H9 (cell line): Measurements from ENCODE around the gene ZG16. TPM values are rescaled to one million over a fixed set of nuclear protein-coding genes. Genes with fewer than 3 reads are reported as not detected.

ENCODE experiments used
- DNase-seq: peaks from one replicate; pipeline ENCODE4 v3.0.0-alpha.2; 2017
- H2AFZ ChIP-seq: one replicate; pipeline ENCODE4 v1.6.1; 2013; ENCODE audit warnings: mild to moderate bottlenecking, low read length, control low read depth, moderate library complexity
- H2AK5ac ChIP-seq: 2 replicates; pipeline ENCODE4 v1.6.1; 2013; ENCODE audit warnings: low read length, control low read depth, mixed read lengths; ENCODE audit not compliant: insufficient read length
- H2BK120ac ChIP-seq: one replicate; pipeline ENCODE4 v1.6.1; 2013; ENCODE audit warnings: low read depth, mild to moderate bottlenecking, low read length, control low read depth, inconsistent platforms; ENCODE audit not compliant: poor library complexity, severe bottlenecking
- H2BK12ac ChIP-seq: 2 replicates; pipeline ENCODE4 v1.6.1; 2013; ENCODE audit warnings: low read length, control low read depth, mixed read lengths, low read depth; ENCODE audit not compliant: insufficient read length
- H2BK15ac ChIP-seq: 2 replicates; pipeline ENCODE4 v1.6.1; 2013; ENCODE audit warnings: low read depth, low read length, control low read depth
- H2BK20ac ChIP-seq: one replicate; pipeline ENCODE4 v1.6.1; 2013; ENCODE audit warnings: low read depth, mild to moderate bottlenecking, low read length, control low read depth, inconsistent platforms; ENCODE audit not compliant: poor library complexity, severe bottlenecking
- H2BK5ac ChIP-seq: 2 replicates; pipeline ENCODE4 v1.6.1; 2013; ENCODE audit warnings: low read length, control low read depth, mixed read lengths; ENCODE audit not compliant: insufficient read length
- H3K14ac ChIP-seq: 2 replicates; pipeline ENCODE4 v1.6.1; 2013; ENCODE audit warnings: low read length, control low read depth; ENCODE audit not compliant: insufficient read depth
- H3K18ac ChIP-seq: 2 replicates; pipeline ENCODE4 v1.6.1; 2013; ENCODE audit warnings: low read depth, mild to moderate bottlenecking, mixed read lengths, low read length, control low read depth; ENCODE audit not compliant: insufficient read length
- H3K23ac ChIP-seq: 2 replicates; pipeline ENCODE4 v1.6.1; 2013; ENCODE audit warnings: low read length, control low read depth, mixed read lengths, low read depth; ENCODE audit not compliant: insufficient read length
- H3K23me2 ChIP-seq: 2 replicates; pipeline ENCODE4 v1.6.1; 2013; ENCODE audit warnings: low read depth, mild to moderate bottlenecking, mixed read lengths, low read length, control low read depth; ENCODE audit not compliant: insufficient read length, poor library complexity, severe bottlenecking
- H3K27ac ChIP-seq: 2 replicates; pipeline ENCODE4 v1.5.1; 2013; ENCODE audit warnings: low read length, control low read depth, mixed read lengths, low read depth; ENCODE audit not compliant: insufficient read length
- H3K27me3 ChIP-seq: 2 replicates; pipeline ENCODE4 v1.6.1; 2013; ENCODE audit warnings: low read length, control low read depth, inconsistent platforms; ENCODE audit not compliant: insufficient read depth
- H3K4ac ChIP-seq: 2 replicates; pipeline ENCODE4 v1.6.1; 2013; ENCODE audit warnings: low read depth, mild to moderate bottlenecking, control low read depth, inconsistent platforms, low read length, moderate library complexity
- H3K4me1 ChIP-seq: 2 replicates; pipeline ENCODE4 v1.6.1; 2013; ENCODE audit warnings: low read length, control low read depth, inconsistent platforms; ENCODE audit not compliant: insufficient read depth
- H3K4me2 ChIP-seq: 2 replicates; pipeline ENCODE4 v1.6.1; 2013; ENCODE audit warnings: low read length, control low read depth, mixed read lengths; ENCODE audit not compliant: insufficient read length, insufficient read depth
- H3K56ac ChIP-seq: 2 replicates; pipeline ENCODE4 v1.6.1; 2013; ENCODE audit warnings: low read depth, mild to moderate bottlenecking, mixed read lengths, low read length, control low read depth; ENCODE audit not compliant: insufficient read length
- H3K79me1 ChIP-seq: 2 replicates; pipeline ENCODE4 v1.6.1; 2013; ENCODE audit warnings: low read depth, mild to moderate bottlenecking, moderate library complexity, low read length, control low read depth, inconsistent platforms; ENCODE audit not compliant: insufficient read depth, poor library complexity, severe bottlenecking
- H3K79me2 ChIP-seq: 2 replicates; pipeline ENCODE4 v1.6.1; 2013; ENCODE audit warnings: low read length, control low read depth, inconsistent platforms; ENCODE audit not compliant: insufficient read depth
- H3K9ac ChIP-seq: 2 replicates; pipeline ENCODE4 v1.6.1; 2013; ENCODE audit warnings: low read length, control low read depth, mixed read lengths; ENCODE audit not compliant: insufficient read length; ENCODE audit errors: extremely low read depth
- H3K9me3 ChIP-seq: one replicate; pipeline ENCODE4 v1.6.1; 2013; ENCODE audit warnings: low read depth, low read length, inconsistent platforms; ENCODE audit not compliant: control insufficient read depth
- H3T11ph ChIP-seq: one replicate; pipeline ENCODE4 v1.6.1; 2013; ENCODE audit warnings: mild to moderate bottlenecking, low read length, control low read depth, inconsistent platforms
- H4K20me1 ChIP-seq: one replicate; pipeline ENCODE4 v1.6.1; 2013; ENCODE audit not compliant: control insufficient read depth, insufficient read length, insufficient read depth
- H4K5ac ChIP-seq: 2 replicates; pipeline ENCODE4 v1.6.1; 2013; ENCODE audit warnings: low read depth, mild to moderate bottlenecking, mixed read lengths, low read length, control low read depth; ENCODE audit not compliant: insufficient read length
- H4K8ac ChIP-seq: replicated peaks from 2 replicates; pipeline ENCODE4 v1.6.1; 2013; ENCODE audit warnings: low read length, control low read depth, mixed read lengths, low read depth; ENCODE audit not compliant: insufficient read length
- H4K91ac ChIP-seq: 2 replicates; pipeline ENCODE4 v1.6.1; 2013; ENCODE audit warnings: low read depth, mild to moderate bottlenecking, moderate library complexity, mixed read lengths, low read length, control low read depth; ENCODE audit not compliant: insufficient read length
- H3K27ac Mint-ChIP-seq, 3 experiments: 2 replicates in 2 of 3; 3 replicates in 1 of 3; pipeline ENCODE4 v1.8.0; 2020 to 2021; ENCODE audit warnings: mixed read lengths in 3 of 3, mild to moderate bottlenecking in 1 of 3, moderate library complexity in 1 of 3
- H3K27me3 Mint-ChIP-seq: 2 replicates; pipeline ENCODE4 v1.8.0; 2021; ENCODE audit warnings: low read depth, mild to moderate bottlenecking, moderate library complexity, mixed read lengths
- H3K36me3 Mint-ChIP-seq, 3 experiments: 2 replicates in 2 of 3; 3 replicates in 1 of 3; pipeline ENCODE4 v1.8.0; 2020 to 2021; ENCODE audit warnings: low read depth in 3 of 3, mixed read lengths in 3 of 3; ENCODE audit not compliant: insufficient read depth in 1 of 3
- H3K4me1 Mint-ChIP-seq, 2 experiments: 2 replicates each; pipeline ENCODE4 v1.8.0; 2020; ENCODE audit warnings: mixed read lengths in 2 of 2
- H3K4me3 Mint-ChIP-seq, 2 experiments: 2 replicates in 1 of 2; 3 replicates in 1 of 2; pipeline ENCODE4 v1.8.0; 2020 to 2021; ENCODE audit warnings: mild to moderate bottlenecking in 2 of 2, mixed read lengths in 2 of 2, moderate library complexity in 1 of 2
- H3K9me3 Mint-ChIP-seq, 2 experiments: 2 replicates in 1 of 2; 3 replicates in 1 of 2; pipeline ENCODE4 v1.8.0; 2020; ENCODE audit warnings: mild to moderate bottlenecking in 2 of 2, mixed read lengths in 2 of 2, moderate library complexity in 1 of 2
- WGBS: extraction: QIAGEN DNeasy Blood & Tissue Kit; methylation state at CpG from one replicate; pipeline ENCODE4 v1.1.7; 2013; ENCODE audit warnings: missing lambda C conversion rate, low lambda C conversion rate, mixed read lengths; ENCODE audit not compliant: insufficient read length; ENCODE audit errors: extremely low coverage; 5-methylcytosine and 5-hydroxymethylcytosine counted together
- total RNA-seq: library from RNA; stranded (reverse); gene quantifications from 2 replicates; pipeline ENCODE4 v1.2.1, GENCODE V29; 2021
- TF ChIP-seq, protein P1 (sequence below): fragments of 200-600 bp; sonication (generic); conservative IDR thresholded peaks from 3 replicates; pipeline ENCODE4 v1.8.0; 2021; ENCODE audit warnings: antibody characterized with exemption, mild to moderate bottlenecking

The ZG16 gene
- total RNA-seq, 1 experiment from 2014 or later = not detected

- Histone ChIP-seq H3K4me1 (peaks cover 2% of the 10 kb centered on the region; the same call in 1 of the 2 replicates), H3K79me1 (no peaks in the 10 kb centered on the region), H2BK15ac (no peak overlapping the region), H3K18ac (no peak overlapping the region), H3K4me2 (no peak overlapping the region), H2BK20ac (no peak overlapping the region), H3T11ph (no peak overlapping the region), H3K14ac (no peak overlapping the region), H3K56ac (no peak overlapping the region), H3K23me2 (peaks cover 4% of the 10 kb centered on the region), H3K9ac (no peak overlapping the region), H4K8ac (no peak overlapping the region), H2BK12ac (no peak overlapping the region), H3K79me2 (no peaks in the 10 kb centered on the region), H3K27me3 (no peaks in the 10 kb centered on the region), H3K27ac (no peak overlapping the region), H3K9me3 (no peaks in the 10 kb centered on the region), H2AFZ (no peak overlapping the region), H2AK5ac (no peak overlapping the region), H4K5ac (no peak overlapping the region), H3K4ac (no peak overlapping the region), H4K20me1 (no peaks in the 10 kb centered on the region), H3K23ac (no peak overlapping the region), H2BK120ac (no peak overlapping the region), H2BK5ac (no peak overlapping the region), H4K91ac (no peak overlapping the region)
- no peaks in the 10 kb centered on the region; the same call in 1 of the 2 replicates for H3K27me3 Mint-ChIP-seq
- H3K9me3 Mint-ChIP-seq = no peaks in the 10 kb centered on the region
- no peak overlapping the region for H3K27ac Mint-ChIP-seq
- TF ChIP-seq, protein P1, sequence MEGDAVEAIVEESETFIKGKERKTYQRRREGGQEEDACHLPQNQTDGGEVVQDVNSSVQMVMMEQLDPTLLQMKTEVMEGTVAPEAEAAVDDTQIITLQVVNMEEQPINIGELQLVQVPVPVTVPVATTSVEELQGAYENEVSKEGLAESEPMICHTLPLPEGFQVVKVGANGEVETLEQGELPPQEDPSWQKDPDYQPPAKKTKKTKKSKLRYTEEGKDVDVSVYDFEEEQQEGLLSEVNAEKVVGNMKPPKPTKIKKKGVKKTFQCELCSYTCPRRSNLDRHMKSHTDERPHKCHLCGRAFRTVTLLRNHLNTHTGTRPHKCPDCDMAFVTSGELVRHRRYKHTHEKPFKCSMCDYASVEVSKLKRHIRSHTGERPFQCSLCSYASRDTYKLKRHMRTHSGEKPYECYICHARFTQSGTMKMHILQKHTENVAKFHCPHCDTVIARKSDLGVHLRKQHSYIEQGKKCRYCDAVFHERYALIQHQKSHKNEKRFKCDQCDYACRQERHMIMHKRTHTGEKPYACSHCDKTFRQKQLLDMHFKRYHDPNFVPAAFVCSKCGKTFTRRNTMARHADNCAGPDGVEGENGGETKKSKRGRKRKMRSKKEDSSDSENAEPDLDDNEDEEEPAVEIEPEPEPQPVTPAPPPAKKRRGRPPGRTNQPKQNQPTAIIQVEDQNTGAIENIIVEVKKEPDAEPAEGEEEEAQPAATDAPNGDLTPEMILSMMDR = no peak
- no peak overlapping the region for H3K4me3 Mint-ChIP-seq
- no CpG with 5 or more reads among the region's 11 CpGs for WGBS
- H3K36me3 Mint-ChIP-seq = no peaks in the 10 kb centered on the region
- peaks cover 3 to 5% of the 10 kb centered on the region in 2 experiments for H3K4me1 Mint-ChIP-seq
- DNase-seq = no peak
Observed at GRCh38 chr16:29830774-29831173, 52.7 kb downstream of the ZG16 start.
